GM18505 (cell line): ENCODE results near the gene PAX8.

Experiments
- ATAC-seq: cut with Tn5 transposase; IDR thresholded peaks from one replicate; pipeline ENCODE4 v1.9.1; 2021; ENCODE audit not compliant: unreplicated experiment
- POLR2A ChIP-seq: IDR thresholded peaks from 4 replicates; pipeline ENCODE4 v1.6.1; 2011; ENCODE audit warnings: borderline replicate concordance; ENCODE audit not compliant: insufficient read depth, insufficient read length; ENCODE audit errors: extremely low read depth

The PAX8 gene

DNA sequence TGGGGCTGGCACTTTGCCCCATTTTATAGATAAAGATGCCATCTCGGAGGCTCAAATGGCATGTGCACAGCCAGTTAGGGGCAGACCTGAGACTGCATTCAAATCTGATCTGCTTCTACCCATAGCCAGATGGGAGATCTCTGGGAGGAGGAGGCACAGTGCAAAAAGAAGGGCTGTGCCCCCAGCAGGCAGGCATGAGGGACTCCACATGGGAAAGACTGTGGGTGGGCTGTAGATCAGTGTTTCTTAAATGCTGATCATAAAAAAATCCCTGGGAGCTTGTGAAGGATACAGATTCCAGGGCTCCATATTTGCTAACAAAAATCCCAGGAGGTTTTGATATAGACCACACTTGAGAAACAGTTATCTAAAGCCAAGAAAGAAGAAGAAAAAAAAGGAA is 15.2 kb downstream of the PAX8 start:
- no peak for ATAC-seq
- TF ChIP-seq POLR2A: no peak

DNA sequence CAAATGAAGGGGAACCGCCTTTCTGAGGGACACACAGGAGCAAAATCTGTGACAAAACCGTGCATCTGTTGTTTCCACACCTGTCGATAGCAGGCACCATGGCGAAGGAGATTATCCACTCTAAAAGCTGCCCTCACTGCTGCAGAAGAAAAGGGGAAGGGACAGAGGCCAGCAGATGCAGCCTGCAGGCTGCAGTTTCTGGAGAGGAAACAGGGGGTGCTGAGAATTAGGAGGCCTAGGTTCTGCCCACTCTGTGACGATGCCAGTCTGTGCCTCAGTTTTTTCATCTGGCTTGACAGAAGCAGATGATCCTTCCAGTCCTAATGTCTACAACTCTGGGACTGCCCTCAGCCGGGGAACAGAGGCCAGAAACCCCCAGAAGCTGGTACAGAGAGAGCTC is 17.7 kb downstream of the PAX8 start:
- ATAC-seq: no peak
- TF ChIP-seq POLR2A: no peak

DNA sequence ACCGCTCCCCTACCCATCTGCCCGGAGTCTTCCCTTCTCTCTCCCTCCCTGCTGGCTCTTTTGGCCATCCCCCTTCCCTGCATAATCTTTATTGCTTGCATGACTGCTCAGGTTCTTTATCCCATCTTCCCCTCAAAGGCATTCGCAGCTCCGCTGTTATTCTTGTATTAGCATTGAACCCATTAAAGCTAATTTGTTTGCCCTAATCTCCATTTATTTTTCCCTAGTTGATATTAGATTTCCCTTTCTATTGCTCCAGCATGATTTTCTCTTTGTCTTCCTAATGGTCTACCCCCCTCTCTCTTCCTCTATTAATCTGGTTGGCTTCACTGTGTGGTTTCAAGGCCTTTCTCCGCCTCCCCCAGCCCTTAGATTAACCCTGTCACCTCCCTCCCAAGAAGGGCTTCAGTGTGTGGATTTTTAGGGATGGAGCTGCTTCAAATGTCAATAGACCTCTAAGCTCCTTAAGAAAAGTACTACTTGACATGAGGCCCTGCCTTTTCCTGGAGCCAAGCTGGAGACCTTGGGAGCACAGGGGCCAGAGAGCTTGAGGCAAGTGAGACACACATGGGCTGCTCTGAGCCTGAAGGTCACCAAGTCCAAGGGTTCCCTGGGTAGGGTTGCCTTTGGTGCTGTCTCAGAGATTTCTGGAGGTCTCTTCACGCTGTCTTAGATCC is 20.1 kb downstream of the PAX8 start:
- no peak for ATAC-seq
- TF ChIP-seq POLR2A: no peak

DNA sequence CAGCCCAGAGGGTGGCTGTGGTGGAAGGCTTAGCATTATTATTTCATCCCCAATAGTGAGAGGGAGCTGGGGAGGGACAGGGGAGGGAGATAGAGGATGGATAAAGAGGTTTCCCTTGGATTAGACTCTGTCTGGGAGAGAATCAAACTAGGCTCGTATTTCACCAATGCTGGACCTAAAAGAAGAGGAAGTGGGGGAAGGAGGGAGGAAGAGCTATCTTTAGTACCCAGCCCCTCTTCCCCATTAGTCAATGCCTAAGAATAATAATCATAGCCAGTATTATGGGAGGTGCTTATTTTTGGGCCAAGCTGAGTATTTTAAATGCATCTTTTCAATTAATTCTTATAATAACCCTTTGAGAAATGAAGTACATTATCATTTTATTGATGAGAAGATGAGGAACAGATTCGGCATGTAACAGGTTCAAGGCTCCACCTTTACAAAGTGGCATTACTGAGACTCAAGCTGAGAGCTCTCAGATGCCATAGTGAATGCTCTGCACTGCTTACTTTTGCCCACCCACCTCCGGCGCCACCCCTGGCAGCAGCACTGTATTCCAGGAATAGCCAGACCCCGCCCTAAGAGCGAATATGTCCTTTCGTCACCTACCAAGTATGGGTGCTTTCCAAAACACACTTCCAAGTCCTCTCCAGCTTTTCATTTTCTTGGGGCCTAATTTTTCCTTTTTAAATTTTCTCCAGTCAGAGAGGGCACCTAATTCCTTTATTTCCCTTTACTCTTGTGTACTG is 21.0 kb downstream of the PAX8 start:
- ATAC-seq: no peak
- TF ChIP-seq POLR2A: no peak

DNA sequence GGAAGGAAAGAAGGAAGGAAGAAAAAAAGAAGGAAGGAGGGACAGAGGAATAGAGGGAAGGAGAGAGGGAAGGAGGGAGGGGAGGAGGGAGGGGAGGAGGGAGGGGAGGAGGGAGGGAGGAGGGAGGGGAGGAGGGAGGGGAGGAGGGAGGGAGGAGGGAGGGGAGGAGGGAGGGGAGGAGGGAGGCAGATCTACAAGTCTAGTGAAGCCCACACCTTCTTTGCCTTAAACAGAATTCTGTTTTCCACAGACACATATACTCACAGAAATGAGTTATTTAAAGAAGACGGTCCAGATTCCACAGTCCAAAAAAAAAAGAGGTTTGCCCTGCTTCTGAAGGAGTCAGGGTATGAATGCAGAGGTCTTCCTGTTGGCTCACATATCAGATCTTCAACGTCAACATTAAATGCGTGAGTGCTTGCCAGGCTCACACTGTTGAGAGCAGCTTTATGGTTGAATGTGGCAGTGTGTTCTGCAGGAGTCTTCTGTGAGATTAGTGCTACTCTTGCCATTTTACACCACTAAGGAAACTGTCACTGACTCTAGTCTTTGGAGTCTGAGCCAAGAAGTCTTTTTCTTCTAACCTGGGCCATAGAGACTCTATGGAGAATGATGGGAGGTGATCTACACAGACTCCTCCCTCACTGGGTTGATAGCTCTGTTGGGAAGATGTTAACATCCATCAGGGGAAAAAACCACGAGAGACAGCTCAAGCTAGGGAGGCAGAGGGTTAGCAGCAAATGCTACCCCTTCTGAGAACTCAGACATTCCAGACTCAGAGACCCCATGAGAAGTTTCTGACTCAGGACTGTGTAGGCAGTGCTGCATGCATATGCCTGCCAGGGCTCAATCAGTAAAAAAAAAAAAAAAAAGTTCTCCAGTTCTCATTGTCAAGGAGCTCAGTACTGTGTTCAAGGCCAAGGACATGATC is 23.3 kb downstream of the PAX8 start:
- no peak for ATAC-seq
- TF ChIP-seq POLR2A: no peak

DNA sequence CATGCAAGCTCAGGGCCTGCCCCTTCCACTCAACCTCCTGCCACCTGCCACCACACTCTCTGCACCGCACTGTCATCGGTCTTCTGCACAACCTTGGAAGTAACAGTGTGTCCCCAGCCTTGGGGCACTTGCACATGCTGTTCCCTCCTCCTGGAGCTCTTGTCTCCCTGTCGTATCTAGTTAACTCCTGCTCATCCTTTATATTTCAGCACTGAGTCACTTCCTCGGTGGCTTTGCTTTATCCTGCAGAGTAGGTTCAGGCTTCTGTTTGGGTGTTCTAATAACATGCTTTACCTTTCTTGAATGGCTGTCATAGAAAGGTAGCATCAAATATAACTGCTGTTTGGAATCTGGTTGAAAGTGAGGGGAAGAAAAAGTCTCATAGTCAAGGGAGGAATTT is 25.3 kb downstream of the PAX8 start:
- no peak for TF ChIP-seq POLR2A
- no peak for ATAC-seq

DNA sequence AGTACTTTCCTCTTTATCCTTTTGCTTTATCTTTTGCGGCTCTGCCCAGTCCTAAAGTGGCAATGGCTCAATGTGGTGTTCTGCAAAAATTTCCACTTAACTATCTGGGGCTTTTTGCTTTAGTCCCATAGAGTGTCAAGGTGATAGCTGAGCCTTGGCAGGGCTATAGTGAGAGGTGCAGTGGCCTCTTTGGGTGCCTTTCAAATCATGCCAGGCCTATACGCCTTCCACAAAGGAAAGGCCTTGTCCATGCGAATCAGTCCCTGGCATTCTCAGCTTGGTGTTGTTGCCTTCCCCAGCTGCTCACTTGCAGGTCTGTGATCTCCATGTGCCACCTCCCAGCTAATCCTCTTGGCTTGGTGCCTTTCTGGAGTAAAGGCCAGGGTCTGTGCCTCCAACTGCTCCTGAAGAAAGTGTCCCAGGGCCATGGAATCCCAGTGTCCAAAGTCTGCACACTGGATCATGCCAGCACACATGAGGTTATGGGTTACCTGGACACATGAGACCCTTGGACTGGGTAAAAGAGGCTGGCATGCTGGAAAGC is 26.6 kb downstream of the PAX8 start:
- ATAC-seq: no peak
- no peak for TF ChIP-seq POLR2A

DNA sequence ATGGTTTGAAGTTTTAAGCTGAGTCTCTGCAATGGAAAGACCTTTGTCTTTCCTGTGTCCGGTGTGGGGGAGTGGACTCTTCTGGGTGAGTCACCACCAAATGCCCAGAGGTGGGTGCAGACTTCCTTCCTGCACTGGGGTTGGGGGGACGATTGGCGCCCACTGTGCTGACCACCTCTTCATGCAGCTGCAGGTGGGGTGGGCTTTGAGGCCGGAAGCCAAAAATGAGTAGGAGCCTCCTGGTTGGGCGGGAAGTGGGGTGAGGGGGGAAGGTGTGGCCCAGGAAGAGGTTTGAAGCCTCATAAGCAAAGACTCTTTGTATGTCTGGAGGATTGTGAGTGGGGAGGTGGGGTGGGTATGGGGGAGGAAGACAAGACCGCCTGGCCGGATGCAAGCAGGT is 27.6 kb downstream of the PAX8 start:
- no peak for ATAC-seq
- TF ChIP-seq POLR2A: no peak

DNA sequence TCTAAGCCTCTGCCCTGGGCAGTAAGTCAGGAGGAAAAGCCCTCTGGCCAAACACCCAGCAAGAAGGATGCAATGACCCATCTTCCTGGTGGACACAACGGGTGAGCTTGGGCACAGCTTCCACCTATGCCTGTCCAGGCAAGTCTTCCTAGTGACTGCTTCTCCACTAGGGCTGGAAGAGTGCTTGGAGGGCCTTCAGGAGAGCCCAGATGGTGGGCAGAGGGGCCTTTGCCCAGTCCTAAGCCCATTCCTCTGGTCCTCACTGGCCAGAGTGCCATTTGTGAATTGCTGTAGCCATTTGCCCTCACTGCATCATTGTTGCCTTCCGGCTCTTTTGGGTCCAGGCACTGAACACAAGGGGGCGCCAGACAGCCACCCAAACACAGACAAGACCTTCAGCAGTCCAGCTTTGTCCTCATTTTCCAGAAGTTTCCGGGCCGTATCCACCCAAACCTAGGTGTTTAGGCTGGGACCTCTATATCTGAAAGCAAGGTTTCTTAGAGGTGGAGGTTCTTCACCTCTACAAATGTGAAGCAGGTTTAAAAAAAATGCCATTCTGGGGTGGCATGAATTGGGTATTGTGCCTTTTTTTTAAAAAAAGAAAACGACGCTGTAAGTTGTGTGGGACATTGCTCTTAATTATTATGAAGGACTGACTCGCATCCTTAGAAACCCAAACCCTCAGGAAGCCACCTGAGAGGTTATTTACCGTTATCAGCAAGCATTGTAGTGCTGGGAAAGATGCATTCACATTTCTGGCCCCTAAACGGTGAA is 29.5 kb downstream of the PAX8 start:
- TF ChIP-seq POLR2A: no peak
- ATAC-seq: no peak

DNA sequence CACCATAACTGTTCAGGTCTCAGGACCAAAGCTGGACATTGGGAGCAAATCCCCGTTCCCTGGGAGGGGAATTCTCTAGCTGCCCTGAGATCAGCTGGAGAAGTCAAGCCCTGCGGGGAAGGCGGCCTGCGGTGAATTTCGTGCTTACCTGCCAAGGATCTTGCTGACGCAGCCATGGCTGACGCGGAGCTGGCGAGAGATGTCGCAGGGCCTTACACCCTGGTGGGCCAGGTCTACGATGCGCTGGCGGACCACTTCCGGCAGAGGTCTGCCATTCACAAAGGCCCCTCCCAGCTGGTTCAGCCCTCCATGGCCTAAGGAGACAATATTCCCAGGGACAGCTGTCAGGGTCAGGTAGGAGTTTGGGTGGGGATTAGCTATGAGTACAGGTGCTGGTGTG is 32.1 kb downstream of the PAX8 start:
- no peak for TF ChIP-seq POLR2A
- ATAC-seq: no peak

DNA sequence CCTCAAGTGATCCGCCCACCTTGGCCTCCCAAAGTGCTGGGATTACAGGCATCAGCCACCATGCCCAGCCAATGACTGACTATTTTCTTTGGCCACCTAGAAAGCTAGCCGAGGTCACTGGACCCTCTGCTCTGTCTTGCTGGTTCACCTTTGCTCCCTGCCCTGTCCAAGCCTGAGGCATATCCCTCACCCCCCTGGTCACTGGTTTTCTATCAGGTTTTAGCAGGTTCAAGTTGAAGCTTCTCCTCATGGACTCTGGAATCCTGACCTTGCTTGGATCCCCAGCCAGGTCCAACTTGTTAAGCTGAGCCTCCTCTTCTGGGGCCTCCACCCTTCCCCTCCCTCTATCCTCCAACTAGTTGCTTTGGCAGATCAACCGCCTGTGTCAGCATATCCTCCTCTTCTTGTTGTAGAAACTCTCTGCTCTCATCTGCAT is 33.4 kb downstream of the PAX8 start:
- TF ChIP-seq POLR2A: no peak
- no peak for ATAC-seq

DNA sequence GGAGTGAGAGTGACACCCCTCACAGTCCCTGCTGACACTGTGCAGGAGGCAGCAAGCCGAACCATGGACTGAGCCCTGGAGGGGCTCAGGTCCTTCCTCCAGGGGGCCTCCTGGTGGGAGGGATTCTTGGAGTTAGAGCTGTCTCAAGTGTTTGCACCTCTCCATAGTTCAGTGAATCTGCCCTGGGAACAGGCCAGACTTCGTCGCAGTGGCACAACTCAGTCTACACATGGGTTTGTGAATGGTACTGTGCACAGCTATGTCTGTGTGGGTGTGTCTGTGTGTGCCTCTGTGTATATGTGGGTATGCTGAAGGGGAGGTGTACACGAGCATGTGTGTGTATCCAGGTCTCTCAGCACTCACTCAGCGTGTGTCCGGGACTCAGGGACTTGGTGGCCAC is 36.4 kb downstream of the PAX8 start:
- ATAC-seq: no peak
- TF ChIP-seq POLR2A: no peak

DNA sequence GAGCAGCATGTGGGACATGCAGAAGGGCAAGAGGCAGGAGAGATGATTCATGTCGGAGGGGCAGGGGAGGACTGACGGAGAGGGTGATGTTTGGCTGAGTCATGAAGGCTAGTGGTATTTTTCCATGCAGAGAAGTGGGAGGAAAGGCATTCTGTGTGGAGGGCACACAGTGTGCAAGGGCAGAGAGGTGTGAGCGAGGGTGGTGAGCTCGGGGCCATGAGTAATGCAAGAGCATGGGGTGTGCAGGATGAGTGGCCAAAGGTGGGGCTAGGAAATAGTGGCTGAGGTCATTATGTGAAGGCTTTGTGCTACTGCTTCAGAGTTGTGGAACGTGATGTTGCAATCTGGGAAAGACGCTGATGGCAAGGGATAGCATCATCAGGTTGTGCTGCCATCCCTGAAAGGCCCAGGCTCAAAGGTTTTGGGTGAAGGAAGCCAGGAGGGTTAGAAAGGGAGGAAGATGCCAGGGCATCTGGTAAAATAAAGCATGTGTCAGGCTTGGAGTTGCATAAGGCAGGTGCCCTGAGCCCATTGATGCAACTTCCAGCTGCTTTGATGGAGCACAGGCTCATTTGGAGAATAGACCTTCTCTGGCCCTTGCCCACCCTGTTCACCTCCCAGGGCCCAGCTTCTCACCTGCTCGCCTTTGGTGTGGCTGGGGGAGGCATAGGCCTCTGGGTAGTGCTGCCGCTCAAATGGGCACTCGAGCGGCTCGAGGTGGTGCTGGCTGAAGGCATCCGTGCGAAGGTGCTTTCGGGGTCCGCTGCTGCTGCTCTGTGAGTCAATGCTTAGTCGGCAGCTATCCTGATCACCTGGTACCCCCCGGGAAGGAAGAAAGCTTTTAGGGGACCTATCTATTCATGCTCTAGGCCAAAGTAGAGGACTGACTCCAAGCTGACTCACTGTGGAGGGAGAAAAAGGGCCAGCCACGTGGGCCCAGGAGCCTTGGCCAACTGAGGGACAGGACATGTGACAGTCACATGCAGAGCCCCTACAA is 37.5 kb downstream of the PAX8 start:
- ATAC-seq: no peak
- TF ChIP-seq POLR2A: no peak
